ACHN (cell line): Measurements from ENCODE around the gene RAB11FIP4.

ENCODE experiments used
- DNase-seq: peaks from one replicate; pipeline ENCODE4 v3.0.0-alpha.2; 2015
- in situ Hi-C: cut with HindIII; loops from 2 replicates; pipeline ENCODE4 v1.10.0; 2017; ENCODE audit warnings: low sequenced_read_pairs, low pct_ligation_motif_present, low pct_unique_long_range_greater_than_20kb

The RAB11FIP4 gene

GRCh38 chr17:31489295-31490018, 98.0 kb downstream of the RAB11FIP4 start:
- DNase-seq, result no peak

GRCh38 chr17:31490019-31490650, 98.7 kb downstream of the RAB11FIP4 start:
- in situ Hi-C loops, result no loop called here
- no peak for DNase-seq

More at GRCh38 chr17:31489295-31490018, 98.0 kb downstream of the RAB11FIP4 start:
- in situ Hi-C loops, result no loop called here

- in situ Hi-C loops, result no loop called here
- DNase-seq, result no peak
These were observed 99.3 kb downstream of the RAB11FIP4 start for GRCh38 chr17:31490671-31491375.

- no peak for DNase-seq
- in situ Hi-C loops, result no loop called here
These were observed 100.1 kb downstream of the RAB11FIP4 start for GRCh38 chr17:31491376-31492131.

- in situ Hi-C loops, result no loop called here
- no peak for DNase-seq
These were observed 100.7 kb downstream of the RAB11FIP4 start for GRCh38 chr17:31492206-31492605.

- no peak for DNase-seq
- in situ Hi-C loops, result no loop called here
These were observed 101.6 kb downstream of the RAB11FIP4 start for GRCh38 chr17:31492880-31493655.

GRCh38 chr17:31493656-31494155, 102.2 kb downstream of the RAB11FIP4 start:
- in situ Hi-C loops, result no loop called here
- no peak for DNase-seq

- DNase-seq, result no peak
- in situ Hi-C loops, result no loop called here
These were observed 103.0 kb downstream of the RAB11FIP4 start for GRCh38 chr17:31494259-31495021.

GRCh38 chr17:31495022-31495885, 103.8 kb downstream of the RAB11FIP4 start:
- no peak for DNase-seq
- in situ Hi-C loops, result no loop called here

GRCh38 chr17:31496097-31496496, 104.6 kb downstream of the RAB11FIP4 start:
- DNase-seq, result no peak
- in situ Hi-C loops, result no loop called here

- in situ Hi-C loops, result no loop called here
- no peak for DNase-seq
These were observed 105.1 kb downstream of the RAB11FIP4 start for GRCh38 chr17:31496601-31497000.

- DNase-seq, result no peak
- in situ Hi-C loops, result no loop called here
These were observed 106.0 kb downstream of the RAB11FIP4 start for GRCh38 chr17:31497431-31497830.

GRCh38 chr17:31497994-31498826, 106.7 kb downstream of the RAB11FIP4 start:
- DNase-seq, result no peak
- in situ Hi-C loops, result no loop called here

- no peak for DNase-seq
- in situ Hi-C loops, result no loop called here
These were observed 108.5 kb downstream of the RAB11FIP4 start for GRCh38 chr17:31499771-31500554.

- no peak for DNase-seq
- in situ Hi-C loops, result no loop called here
These were observed 115.0 kb downstream of the RAB11FIP4 start for GRCh38 chr17:31506517-31506916.
